OCI-LY1 (cell line): Measurements from ENCODE around the gene RAD51B.

Experiments
- CTCF ChIP-seq: fragments of 200-600 bp; sonication (generic), shearing (Covaris generic); IDR thresholded peaks from 2 replicates; pipeline ENCODE4 v1.5.1; 2017; ENCODE audit warnings: mild to moderate bottlenecking, antibody characterized with exemption, low read length, moderate library complexity, mixed read lengths
- EZH2 ChIP-seq: fragments of 200-600 bp; sonication (generic), shearing (Covaris generic); IDR thresholded peaks from 2 replicates; pipeline ENCODE4 v1.8.0; 2017; ENCODE audit warnings: borderline replicate concordance, mixed run types, mild to moderate bottlenecking, antibody characterized with exemption, low read length, moderate library complexity, mixed read lengths

GRCh38 chr14:68766299-68767247 lies 947.0 kb downstream of the RAD51B start:
- no peak for TF ChIP-seq EZH2
- TF ChIP-seq CTCF = no peak
